GM23338 (cell line): ENCODE results near the gene CFAP100. TPM values are rescaled to one million over a fixed set of nuclear protein-coding genes. Genes with fewer than 3 reads are reported as not detected.

Experiments
- ATAC-seq: fragments of 200-7000 bp; cut with Tn5 transposase; 3 replicates; pipeline ENCODE4 v1.9.1; 2020
- DNase-seq: peaks from one replicate; pipeline ENCODE4 v3.0.0-alpha.2; 2015; ENCODE audit warnings: low spot score
- H2AFZ ChIP-seq: fragments of 200-600 bp; sonication (generic); 2 replicates; pipeline ENCODE4 v1.8.0; 2016; ENCODE audit warnings: antibody characterized with exemption, mild to moderate bottlenecking, moderate library complexity
- H3F3A ChIP-seq: fragments of 200-600 bp; sonication (generic); replicated peaks from 2 replicates; pipeline ENCODE4 v1.8.0; 2017; ENCODE audit warnings: antibody characterized with exemption, mixed run types, low read depth
- H3K27ac ChIP-seq: fragments of 200-600 bp; sonication (generic); 2 replicates; pipeline ENCODE4 v1.6.1; 2016; ENCODE audit warnings: low read depth
- H3K27me3 ChIP-seq: fragments of 200-600 bp; sonication (generic); 2 replicates; pipeline ENCODE4 v1.8.0; 2016; ENCODE audit warnings: mild to moderate bottlenecking, mixed run types, moderate library complexity; ENCODE audit not compliant: insufficient read depth
- H3K36me3 ChIP-seq: fragments of 200-600 bp; sonication (generic); 2 replicates; pipeline ENCODE4 v1.8.0; 2016; ENCODE audit warnings: mild to moderate bottlenecking; ENCODE audit not compliant: insufficient read depth
- H3K4me1 ChIP-seq: fragments of 200-600 bp; sonication (generic); 2 replicates; pipeline ENCODE4 v1.8.0; 2016; ENCODE audit warnings: mild to moderate bottlenecking, moderate library complexity; ENCODE audit not compliant: insufficient read depth
- H3K4me2 ChIP-seq: fragments of 200-600 bp; sonication (generic); 2 replicates; pipeline ENCODE4 v1.7.1; 2017; ENCODE audit warnings: mixed run types
- H3K4me3 ChIP-seq: fragments of 200-600 bp; sonication (generic); 2 replicates; pipeline ENCODE4 v1.6.1; 2016; ENCODE audit warnings: mixed run types
- H3K79me2 ChIP-seq: fragments of 200-600 bp; sonication (generic); replicated peaks from 2 replicates; pipeline ENCODE4 v1.8.0; 2017; ENCODE audit warnings: mild to moderate bottlenecking; ENCODE audit not compliant: insufficient read depth
- H3K9me2 ChIP-seq: fragments of 200-600 bp; sonication (generic); 2 replicates; pipeline ENCODE4 v1.8.0; 2017; ENCODE audit not compliant: insufficient read depth
- H4K20me1 ChIP-seq: fragments of 200-600 bp; sonication (generic); replicated peaks from 2 replicates; pipeline ENCODE4 v1.8.0; 2017; ENCODE audit warnings: mild to moderate bottlenecking; ENCODE audit not compliant: insufficient read depth
- H3K27ac Mint-ChIP-seq: 2 replicates; pipeline ENCODE4 v1.8.0; 2020; ENCODE audit warnings: inconsistent platforms, mild to moderate bottlenecking, moderate library complexity, mixed read lengths
- H3K27me3 Mint-ChIP-seq: 3 replicates; pipeline ENCODE4 v1.8.0; 2022; ENCODE audit warnings: low read depth, mild to moderate bottlenecking, moderate library complexity, mixed read lengths, inconsistent platforms; ENCODE audit not compliant: insufficient read depth, poor library complexity
- H3K36me3 Mint-ChIP-seq: 3 replicates; pipeline ENCODE4 v1.8.0; 2021; ENCODE audit warnings: low read depth, mild to moderate bottlenecking, inconsistent platforms, moderate library complexity, mixed read lengths
- H3K4me1 Mint-ChIP-seq: 3 replicates; pipeline ENCODE4 v1.8.0; 2020; ENCODE audit warnings: mild to moderate bottlenecking, inconsistent platforms, mixed read lengths
- H3K4me3 Mint-ChIP-seq: 3 replicates; pipeline ENCODE4 v1.8.0; 2021; ENCODE audit warnings: moderate library complexity, mild to moderate bottlenecking, inconsistent platforms, mixed read lengths
- H3K9me3 Mint-ChIP-seq: 3 replicates; pipeline ENCODE4 v1.8.0; 2020; ENCODE audit warnings: moderate library complexity, mild to moderate bottlenecking, inconsistent platforms, mixed read lengths
- EZH2 ChIP-seq: fragments of 200-600 bp; sonication (generic); IDR thresholded peaks from one replicate; pipeline ENCODE4 v1.8.0; 2017; ENCODE audit warnings: antibody characterized with exemption, mild to moderate bottlenecking, low read depth; ENCODE audit not compliant: unreplicated experiment
- JUNB ChIP-seq: IDR thresholded peaks from one replicate; pipeline ENCODE4 v1.6.1; 2016; ENCODE audit warnings: antibody characterized with exemption; ENCODE audit not compliant: unreplicated experiment
- NANOG ChIP-seq: IDR thresholded peaks from 2 replicates; pipeline ENCODE4 v1.6.1; 2016; ENCODE audit warnings: antibody characterized with exemption, borderline replicate concordance
- POLR2AphosphoS5 ChIP-seq: IDR thresholded peaks from 2 replicates; pipeline ENCODE4 v1.6.1; 2016; ENCODE audit warnings: antibody characterized with exemption, low read depth
- REST ChIP-seq: IDR thresholded peaks from one replicate; pipeline ENCODE4 v1.6.1; 2018; ENCODE audit warnings: antibody characterized with exemption; ENCODE audit not compliant: unreplicated experiment
- STAT1 ChIP-seq: IDR thresholded peaks from one replicate; pipeline ENCODE4 v1.6.1; 2016; ENCODE audit warnings: antibody characterized with exemption; ENCODE audit not compliant: unreplicated experiment
- ZNF114 ChIP-seq: fragments of 250-450 bp; sonication (Bioruptor Pico); IDR thresholded peaks from 2 replicates; pipeline ENCODE4 v1.5.0; 2020; ENCODE audit warnings: mild to moderate bottlenecking, moderate library complexity
- ZNF331 ChIP-seq: fragments of 250-450 bp; sonication (Bioruptor Pico); IDR thresholded peaks from 2 replicates; pipeline ENCODE4 v1.5.0; 2020; ENCODE audit warnings: low read depth, mild to moderate bottlenecking, moderate library complexity
- ZNF462 ChIP-seq: fragments of 250-450 bp; sonication (Bioruptor Pico); IDR thresholded peaks from 2 replicates; pipeline ENCODE4 v1.5.0; 2020; ENCODE audit warnings: mild to moderate bottlenecking, moderate library complexity
- polyA plus RNA-seq: library from polyadenylated mRNA; unstranded; fragments of >200 nt; fragmentation: Nextera tagmentation; extraction: Ambion mirVana; gene quantifications from 2 replicates; pipeline ENCODE4 v1.2.1, GENCODE V29; 2016
- total RNA-seq: library from RNA; depleted of rRNA; stranded (reverse); fragments of >200 nt; shearing (Covaris generic); gene quantifications from 2 replicates; pipeline ENCODE4 v1.2.3, GENCODE V29; 2014
- TF ChIP-seq, protein P1 (sequence below), 2 experiments: fragments of 200-600 bp in 1 of 2; sonication (generic) in 1 of 2; conservative IDR thresholded peaks; 2 replicates each; pipeline versions ENCODE4 v1.5.1 to v1.6.1; 2016 to 2017; ENCODE audit warnings: antibody characterized with exemption in 2 of 2, low read depth in 2 of 2, mild to moderate bottlenecking in 2 of 2, moderate library complexity in 1 of 2
- TF ChIP-seq, protein P2 (sequence below): IDR thresholded peaks from 2 replicates; pipeline ENCODE4 v1.6.1; 2016; ENCODE audit warnings: antibody characterized with exemption

The CFAP100 gene
- total and polyA plus RNA-seq, 2 experiments from 2014 or later: 0.07 TPM; not detected in 1

DNA sequence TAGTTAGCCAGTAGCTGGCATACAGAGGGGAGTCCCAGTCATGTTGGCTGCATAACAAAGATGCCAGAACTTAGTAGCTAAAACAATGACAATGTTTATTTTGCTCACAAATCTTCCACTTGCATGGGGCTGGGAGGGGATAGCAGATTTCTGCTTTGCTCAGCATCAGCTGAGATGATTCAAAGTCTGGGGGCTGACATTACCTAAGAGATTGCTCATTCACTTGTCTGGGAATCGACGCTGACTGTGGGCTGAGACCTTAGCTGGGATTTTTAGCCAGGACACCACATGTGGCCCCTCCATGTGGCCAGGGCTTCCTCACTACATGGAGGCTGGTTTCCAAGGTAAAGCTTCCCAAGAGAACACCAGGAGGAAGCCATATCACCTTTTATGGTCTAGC is 12.7 kb upstream of the CFAP100 start:
- H3K27me3 Mint-ChIP-seq: peaks cover 7% of the 10 kb centered on the region
- Histone ChIP-seq H4K20me1 (no peaks in the 10 kb centered on the region; the same call in 1 of the 2 replicates), H2AFZ (no peak overlapping the region), H3K27ac (no peak overlapping the region), H3K79me2 (no peaks in the 10 kb centered on the region), H3K9me2 (no peaks in the 10 kb centered on the region; the same call in 1 of the 2 replicates), H3K36me3 (no peaks in the 10 kb centered on the region), H3K4me2 (no peak overlapping the region), H3K27me3 (no peaks in the 10 kb centered on the region), H3F3A (no peaks in the 10 kb centered on the region), H3K4me1 (no peaks in the 10 kb centered on the region), H3K4me3 (no peak overlapping the region)
- H3K27ac Mint-ChIP-seq: no peak overlapping the region
- no peak overlapping the region for H3K4me3 Mint-ChIP-seq
- peaks cover 15% of the 10 kb centered on the region for H3K4me1 Mint-ChIP-seq
- no peak for ATAC-seq
- DNase-seq: no peak
- TF ChIP-seq, protein P1, sequence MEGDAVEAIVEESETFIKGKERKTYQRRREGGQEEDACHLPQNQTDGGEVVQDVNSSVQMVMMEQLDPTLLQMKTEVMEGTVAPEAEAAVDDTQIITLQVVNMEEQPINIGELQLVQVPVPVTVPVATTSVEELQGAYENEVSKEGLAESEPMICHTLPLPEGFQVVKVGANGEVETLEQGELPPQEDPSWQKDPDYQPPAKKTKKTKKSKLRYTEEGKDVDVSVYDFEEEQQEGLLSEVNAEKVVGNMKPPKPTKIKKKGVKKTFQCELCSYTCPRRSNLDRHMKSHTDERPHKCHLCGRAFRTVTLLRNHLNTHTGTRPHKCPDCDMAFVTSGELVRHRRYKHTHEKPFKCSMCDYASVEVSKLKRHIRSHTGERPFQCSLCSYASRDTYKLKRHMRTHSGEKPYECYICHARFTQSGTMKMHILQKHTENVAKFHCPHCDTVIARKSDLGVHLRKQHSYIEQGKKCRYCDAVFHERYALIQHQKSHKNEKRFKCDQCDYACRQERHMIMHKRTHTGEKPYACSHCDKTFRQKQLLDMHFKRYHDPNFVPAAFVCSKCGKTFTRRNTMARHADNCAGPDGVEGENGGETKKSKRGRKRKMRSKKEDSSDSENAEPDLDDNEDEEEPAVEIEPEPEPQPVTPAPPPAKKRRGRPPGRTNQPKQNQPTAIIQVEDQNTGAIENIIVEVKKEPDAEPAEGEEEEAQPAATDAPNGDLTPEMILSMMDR (conservative IDR thresholded peaks at IDR 0.05; ENCODE audit: low read depth in 2 of 2): no peak
- TF ChIP-seq NANOG (no peak), STAT1 (no peak), EZH2 (no peak), ZNF331 (CRISPR knock-in tag) (no peak), JUNB (no peak), REST (no peak), POLR2AphosphoS5 (no peak), ZNF462 (no peak), ZNF114 (CRISPR knock-in tag) (no peak)
- TF ChIP-seq, protein P2, sequence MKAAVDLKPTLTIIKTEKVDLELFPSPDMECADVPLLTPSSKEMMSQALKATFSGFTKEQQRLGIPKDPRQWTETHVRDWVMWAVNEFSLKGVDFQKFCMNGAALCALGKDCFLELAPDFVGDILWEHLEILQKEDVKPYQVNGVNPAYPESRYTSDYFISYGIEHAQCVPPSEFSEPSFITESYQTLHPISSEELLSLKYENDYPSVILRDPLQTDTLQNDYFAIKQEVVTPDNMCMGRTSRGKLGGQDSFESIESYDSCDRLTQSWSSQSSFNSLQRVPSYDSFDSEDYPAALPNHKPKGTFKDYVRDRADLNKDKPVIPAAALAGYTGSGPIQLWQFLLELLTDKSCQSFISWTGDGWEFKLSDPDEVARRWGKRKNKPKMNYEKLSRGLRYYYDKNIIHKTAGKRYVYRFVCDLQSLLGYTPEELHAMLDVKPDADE: no peak
- no peaks in the 10 kb centered on the region for H3K36me3 Mint-ChIP-seq
- peaks cover 2% of the 10 kb centered on the region; the same call in 1 of the 3 replicates for H3K9me3 Mint-ChIP-seq
